Activated naive CD4-positive, alpha-beta T cell treated with anti-CD3 and anti-CD28 coated beads, Interleukin-2, amount 10 ng/mL, durations not matched to agents 7 days and 5 days (primary cell): ENCODE results near the gene FOXD2.
A peak's percentile ranks its signal among the peaks of the same experiment; 100 is the strongest.

Experiments
- CTCF ChIA-PET: fragments of 350-600 bp; sonication (Branson Sonifier 250); formaldehyde crosslinking; loops from one replicate; lab custom pipeline; 2021; ENCODE audit warnings: antibody characterized with exemption; lab: Charles Lee
- DNase-seq: peaks from one replicate; pipeline ENCODE4 v3.0.0-alpha.2; 2020
- H3K27ac Mint-ChIP-seq: one replicate; pipeline ENCODE4 v1.8.0; 2021; ENCODE audit warnings: mild to moderate bottlenecking, moderate library complexity, mixed read lengths
- H3K27me3 Mint-ChIP-seq: one replicate; pipeline ENCODE4 v1.8.0; 2021; ENCODE audit warnings: mild to moderate bottlenecking, mixed read lengths
- H3K36me3 Mint-ChIP-seq: one replicate; pipeline ENCODE4 v1.8.0; 2021; ENCODE audit warnings: mixed read lengths
- H3K4me1 Mint-ChIP-seq: one replicate; pipeline ENCODE4 v1.8.0; 2021; ENCODE audit warnings: mixed read lengths
- H3K4me3 Mint-ChIP-seq: one replicate; pipeline ENCODE4 v1.8.0; 2021; ENCODE audit warnings: mild to moderate bottlenecking, moderate library complexity, mixed read lengths
- H3K9me3 Mint-ChIP-seq: one replicate; pipeline ENCODE4 v1.8.0; 2021; ENCODE audit warnings: mixed read lengths

Gene FOXD2

DNA sequence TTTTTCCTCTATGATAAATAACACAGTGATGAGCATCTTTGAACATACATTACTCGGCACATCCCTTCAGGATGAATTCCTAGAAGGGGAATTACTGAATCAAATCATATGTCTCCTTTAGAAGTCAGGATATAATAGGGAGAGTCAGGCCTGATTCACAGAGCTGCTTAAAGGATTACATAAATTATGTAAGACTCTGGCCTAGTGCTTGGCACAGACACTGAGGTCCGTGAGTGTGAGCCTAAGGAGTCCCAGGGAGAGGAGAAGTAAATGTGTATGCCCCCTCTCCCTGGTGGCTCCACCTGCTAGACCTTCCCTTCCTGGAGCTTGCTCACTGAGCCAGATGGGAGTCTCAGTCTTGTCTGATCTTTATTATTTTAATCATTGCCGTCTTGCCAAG is 30.4 kb upstream of the FOXD2 start:
- Mint-ChIP-seq H3K27ac (no peak overlapping the region), H3K4me1 (no peaks in the 10 kb centered on the region), H3K27me3 (peaks cover 48% of the 10 kb centered on the region), H3K9me3 (no peaks in the 10 kb centered on the region), H3K36me3 (no peaks in the 10 kb centered on the region), H3K4me3 (no peak overlapping the region)
- no peak for DNase-seq
- CTCF ChIA-PET: interaction anchor here (0.9 to 1.5 kb wide), 2 partner anchors 25 to 311 kb away, joined by 3 read pairs; no protein-coding TSS in a partner anchor

DNA sequence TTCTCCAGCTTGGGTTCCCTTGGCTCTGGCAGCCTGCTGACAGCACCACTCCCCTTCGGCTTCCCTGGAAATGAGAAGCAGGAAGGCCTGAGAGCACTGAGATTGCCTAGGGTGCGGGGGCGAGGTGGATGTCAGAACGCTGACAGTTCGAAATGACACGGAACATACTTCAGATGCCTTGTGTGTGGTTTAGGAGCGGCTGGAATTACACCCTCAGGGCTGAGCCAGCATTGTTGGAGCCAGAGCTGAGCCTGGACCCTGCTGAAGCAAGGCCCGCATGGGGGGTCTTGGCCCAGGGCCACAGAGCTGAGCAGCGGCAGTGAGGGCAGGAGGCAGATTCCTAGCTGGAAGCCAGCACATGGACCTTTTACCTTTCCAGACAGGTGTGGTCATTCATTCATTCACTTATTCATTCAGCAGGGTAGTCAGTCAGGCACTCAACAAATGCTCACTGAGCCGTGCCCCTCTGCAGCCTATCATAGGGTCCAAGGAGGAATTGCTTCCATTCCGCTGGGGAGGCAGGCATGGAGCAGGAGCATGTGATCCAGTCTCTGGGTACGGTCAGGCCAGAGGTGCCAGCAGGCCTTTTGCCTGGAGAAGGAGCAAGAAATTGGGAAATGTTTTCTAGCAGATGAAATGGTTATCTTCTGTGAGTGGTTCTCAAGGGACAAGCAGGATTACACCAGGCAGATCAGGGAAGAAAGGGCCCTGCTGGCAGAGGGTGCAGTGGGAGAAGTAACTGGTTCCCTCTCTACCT is 28.4 kb upstream of the FOXD2 start:
- no peaks in the 10 kb centered on the region for H3K9me3 Mint-ChIP-seq
- H3K27ac Mint-ChIP-seq: no peak overlapping the region
- CTCF ChIA-PET: no interaction called here
- DNase-seq: no peak
- no peaks in the 10 kb centered on the region for H3K36me3 Mint-ChIP-seq
- H3K4me3 Mint-ChIP-seq: no peak overlapping the region
- peaks cover 53% of the 10 kb centered on the region for H3K27me3 Mint-ChIP-seq
- no peaks in the 10 kb centered on the region for H3K4me1 Mint-ChIP-seq

DNA sequence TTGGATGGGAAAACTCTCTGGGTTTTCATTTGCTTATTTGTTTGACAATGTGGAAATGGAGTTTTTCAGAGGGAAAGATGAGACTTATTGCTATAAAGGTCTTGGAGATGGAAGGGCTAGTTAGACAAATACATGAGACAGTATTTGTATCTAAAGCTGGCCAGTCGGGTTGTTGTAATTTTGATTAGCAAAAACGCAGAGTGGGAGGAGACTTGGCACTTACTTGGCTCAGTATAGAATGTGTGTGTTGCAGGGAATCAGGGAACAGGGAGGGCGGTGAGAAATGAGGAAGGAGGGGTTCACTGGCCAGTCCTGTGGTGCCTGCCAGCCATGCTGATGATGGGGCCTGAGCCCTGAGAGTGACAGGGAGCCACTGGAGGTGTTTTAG is 27.8 kb upstream of the FOXD2 start:
- DNase-seq: no peak
- CTCF ChIA-PET: no interaction called here
- Mint-ChIP-seq H3K36me3 (no peaks in the 10 kb centered on the region), H3K4me3 (no peak overlapping the region), H3K27me3 (peaks cover 59% of the 10 kb centered on the region), H3K9me3 (no peaks in the 10 kb centered on the region), H3K27ac (no peak overlapping the region), H3K4me1 (no peaks in the 10 kb centered on the region)

DNA sequence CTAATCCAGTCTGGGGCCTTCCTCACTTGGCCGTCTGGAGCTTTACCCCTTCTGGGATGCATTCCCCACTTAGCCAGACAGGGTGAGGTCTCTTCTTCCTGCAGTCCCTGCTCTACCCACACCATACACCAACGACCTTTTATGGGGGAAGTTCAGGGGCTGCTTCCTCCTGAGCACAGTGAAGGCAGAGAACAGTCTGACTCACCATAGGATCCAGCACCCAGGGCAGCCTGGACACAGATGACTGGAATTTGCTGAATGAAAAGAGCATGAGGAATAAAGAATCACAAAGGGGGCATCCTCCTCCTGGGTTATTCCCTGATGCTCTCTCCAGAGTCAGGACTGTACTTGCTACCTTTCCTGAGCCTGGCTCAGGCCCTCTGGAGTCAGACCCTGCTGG is 26.4 kb upstream of the FOXD2 start:
- H3K4me1 Mint-ChIP-seq: peaks cover under 1% of the 10 kb centered on the region
- no peak overlapping the region for H3K4me3 Mint-ChIP-seq
- peaks cover 60% of the 10 kb centered on the region for H3K27me3 Mint-ChIP-seq
- no peak for DNase-seq
- no peaks in the 10 kb centered on the region for H3K36me3 Mint-ChIP-seq
- H3K9me3 Mint-ChIP-seq: no peaks in the 10 kb centered on the region
- no peak overlapping the region for H3K27ac Mint-ChIP-seq
- CTCF ChIA-PET: interaction anchor here (1.3 kb wide), 1 partner anchor 12 kb away, joined by 5 read pairs; no protein-coding TSS in a partner anchor

DNA sequence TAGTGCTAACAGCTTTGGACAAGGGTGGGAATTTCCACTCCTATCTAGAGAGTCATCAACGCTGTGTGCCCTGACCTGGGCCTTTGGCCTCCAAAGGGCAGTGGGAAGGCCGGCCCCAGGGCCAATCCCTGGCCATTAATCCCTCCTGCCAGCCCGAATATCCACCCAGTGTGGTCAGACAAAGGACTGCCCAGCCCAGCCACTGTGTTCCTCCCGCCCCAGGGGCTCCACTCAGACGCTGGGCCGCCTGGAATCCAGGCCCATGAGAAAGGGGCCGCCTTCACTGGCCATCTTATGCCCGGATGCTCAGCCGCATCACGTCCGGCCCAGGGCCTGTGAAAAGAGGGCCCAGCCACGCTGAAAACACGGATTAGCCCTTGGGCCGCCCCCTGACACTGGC is 25.4 kb upstream of the FOXD2 start:
- Mint-ChIP-seq H3K36me3 (no peaks in the 10 kb centered on the region), H3K4me3 (no peak overlapping the region), H3K9me3 (no peaks in the 10 kb centered on the region), H3K27ac (no peak overlapping the region), H3K4me1 (peaks cover 6% of the 10 kb centered on the region), H3K27me3 (peaks cover 68% of the 10 kb centered on the region)
- DNase-seq: no peak
- CTCF ChIA-PET: interaction anchor here (1.3 kb wide), 1 partner anchor 11 kb away, joined by 5 read pairs; no protein-coding TSS in a partner anchor

DNA sequence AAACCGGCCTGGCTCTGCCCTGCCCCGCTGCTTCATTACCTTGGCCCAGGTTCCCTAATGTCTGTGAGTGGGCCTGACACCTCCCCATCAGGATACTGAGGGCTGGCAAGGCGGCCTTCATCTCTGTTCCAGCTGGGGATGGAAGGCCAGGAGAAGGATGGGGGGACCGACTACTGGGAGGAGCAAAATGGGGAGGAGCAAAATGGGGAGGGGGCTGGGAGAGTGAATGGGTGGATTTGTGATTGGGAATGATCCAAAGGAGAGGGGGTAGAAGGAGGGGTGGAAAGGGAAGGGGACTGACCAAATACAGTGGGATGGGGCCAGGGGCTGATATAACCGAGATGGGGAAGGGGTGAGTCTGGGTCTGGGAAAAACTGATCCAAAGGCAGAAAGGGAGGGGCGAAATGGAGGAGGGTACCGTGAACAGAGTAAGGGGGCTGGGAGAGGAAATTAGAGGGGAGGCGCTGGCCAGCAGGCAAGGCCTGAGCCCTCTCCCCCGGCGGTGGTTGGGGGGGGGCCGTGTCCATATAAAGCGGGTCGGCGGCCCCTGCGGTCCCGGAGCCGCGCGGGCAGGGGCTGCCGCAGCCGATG is 22.0 kb upstream of the FOXD2 start, which contains the start of gene FOXE3:
TSS of gene FOXE3 (plus strand) at position 558 of the 591 bp plus-strand sequence. CDS start at position 589, 31 bp downstream.
- DNase-seq: no peak
- H3K27ac Mint-ChIP-seq: no peak within 1 kb of the TSS

DNA sequence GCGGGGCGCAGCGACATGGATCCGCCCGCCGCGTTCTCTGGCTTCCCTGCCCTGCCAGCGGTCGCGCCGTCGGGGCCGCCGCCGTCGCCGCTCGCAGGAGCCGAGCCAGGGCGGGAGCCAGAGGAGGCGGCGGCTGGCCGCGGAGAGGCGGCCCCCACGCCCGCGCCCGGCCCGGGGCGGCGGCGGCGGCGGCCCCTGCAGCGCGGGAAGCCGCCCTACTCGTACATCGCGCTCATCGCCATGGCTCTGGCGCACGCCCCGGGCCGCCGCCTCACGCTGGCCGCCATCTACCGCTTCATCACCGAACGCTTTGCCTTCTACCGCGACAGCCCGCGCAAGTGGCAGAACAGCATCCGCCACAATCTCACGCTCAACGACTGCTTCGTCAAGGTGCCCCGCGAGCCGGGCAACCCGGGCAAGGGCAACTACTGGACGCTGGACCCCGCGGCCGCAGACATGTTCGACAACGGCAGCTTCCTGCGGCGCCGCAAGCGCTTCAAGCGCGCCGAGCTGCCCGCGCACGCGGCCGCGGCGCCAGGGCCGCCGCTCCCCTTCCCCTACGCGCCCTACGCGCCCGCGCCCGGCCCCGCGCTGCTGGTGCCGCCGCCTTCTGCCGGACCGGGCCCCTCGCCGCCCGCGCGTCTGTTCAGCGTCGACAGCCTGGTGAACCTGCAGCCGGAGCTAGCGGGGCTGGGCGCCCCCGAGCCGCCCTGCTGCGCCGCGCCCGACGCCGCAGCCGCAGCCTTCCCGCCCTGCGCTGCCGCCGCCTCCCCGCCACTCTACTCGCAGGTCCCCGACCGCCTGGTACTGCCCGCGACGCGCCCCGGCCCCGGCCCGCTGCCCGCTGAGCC is 21.3 kb upstream of the FOXD2 start:
- no peaks in the 10 kb centered on the region for H3K36me3 Mint-ChIP-seq
- peaks cover 74% of the 10 kb centered on the region for H3K27me3 Mint-ChIP-seq
- peak; percentile 32 for DNase-seq
- CTCF ChIA-PET: interaction anchor here (0.9 to 1.8 kb wide), 2 partner anchors 11 to 21 kb away, joined by 3 to 4 read pairs; no protein-coding TSS in a partner anchor
- peak overlapping the region; percentile 18 for H3K4me3 Mint-ChIP-seq
- peaks cover 8% of the 10 kb centered on the region for H3K4me1 Mint-ChIP-seq
- no peak overlapping the region for H3K27ac Mint-ChIP-seq
- no peaks in the 10 kb centered on the region for H3K9me3 Mint-ChIP-seq

More for the DNA sequence above, 22.0 kb upstream of the FOXD2 start, which contains the start of gene FOXE3:
- H3K9me3 Mint-ChIP-seq: no peaks in the 10 kb centered on the region
- no peaks in the 10 kb centered on the region for H3K36me3 Mint-ChIP-seq
- H3K4me3 Mint-ChIP-seq: peak within 1 kb of the TSS; percentile 33
- peaks cover 68% of the 10 kb centered on the region for H3K27me3 Mint-ChIP-seq
- CTCF ChIA-PET: interaction anchor here (0.9 to 1.0 kb wide), 2 partner anchors 12 to 295 kb away, joined by 3 read pairs; no protein-coding TSS in a partner anchor
- H3K4me1 Mint-ChIP-seq: peaks cover 8% of the 10 kb centered on the region

DNA sequence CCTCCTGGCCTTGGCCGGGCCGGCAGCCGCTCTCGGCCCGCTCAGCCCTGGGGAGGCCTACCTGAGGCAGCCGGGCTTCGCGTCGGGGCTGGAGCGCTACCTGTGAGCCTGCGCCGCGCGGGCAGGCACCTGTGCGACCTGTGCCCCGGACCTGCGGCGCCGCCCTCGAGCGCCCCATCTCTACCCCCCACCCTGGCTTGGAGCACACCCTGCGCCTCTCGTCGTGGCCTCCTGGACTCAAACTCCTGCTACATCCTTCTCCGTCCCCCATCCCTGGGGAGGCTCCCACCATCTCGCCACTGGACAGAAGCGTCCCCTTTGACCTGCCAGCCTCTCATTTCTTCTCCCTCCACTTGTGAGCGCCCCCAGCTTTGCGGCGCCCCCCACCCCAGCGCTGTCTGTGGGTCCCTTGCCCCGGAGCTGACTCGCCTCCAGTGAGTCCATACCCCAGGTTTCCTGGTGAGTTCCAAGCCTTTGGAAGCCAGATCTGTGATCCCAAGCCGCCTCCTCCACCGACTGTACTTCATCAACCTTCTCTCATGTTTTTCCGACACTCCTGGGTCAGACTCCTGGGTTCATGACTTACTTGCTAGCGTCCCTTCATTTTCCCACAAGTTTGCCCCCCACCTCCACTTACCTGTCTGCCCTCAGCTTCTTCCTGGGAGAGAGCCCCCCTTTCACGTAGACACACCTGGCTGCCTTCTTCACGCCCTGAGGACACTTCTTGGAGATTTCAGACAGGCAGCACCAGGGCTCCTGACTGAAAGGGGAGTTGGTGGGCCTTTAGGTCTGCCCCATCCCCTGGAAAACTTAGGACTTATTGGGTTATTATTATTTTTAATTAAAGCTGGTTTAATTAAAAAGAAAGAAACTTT is 20.4 kb upstream of the FOXD2 start:
- H3K4me3 Mint-ChIP-seq: peak overlapping the region; percentile 26
- no peak overlapping the region for H3K27ac Mint-ChIP-seq
- no peaks in the 10 kb centered on the region for H3K9me3 Mint-ChIP-seq
- H3K27me3 Mint-ChIP-seq: peaks cover 76% of the 10 kb centered on the region
- CTCF ChIA-PET: interaction anchor here (0.6 to 1.8 kb wide), 5 partner anchors 12 to 317 kb away, joined by 3 to 5 read pairs (median 3); no protein-coding TSS in a partner anchor
- H3K4me1 Mint-ChIP-seq: peaks cover 8% of the 10 kb centered on the region
- no peaks in the 10 kb centered on the region for H3K36me3 Mint-ChIP-seq
- no peak for DNase-seq

DNA sequence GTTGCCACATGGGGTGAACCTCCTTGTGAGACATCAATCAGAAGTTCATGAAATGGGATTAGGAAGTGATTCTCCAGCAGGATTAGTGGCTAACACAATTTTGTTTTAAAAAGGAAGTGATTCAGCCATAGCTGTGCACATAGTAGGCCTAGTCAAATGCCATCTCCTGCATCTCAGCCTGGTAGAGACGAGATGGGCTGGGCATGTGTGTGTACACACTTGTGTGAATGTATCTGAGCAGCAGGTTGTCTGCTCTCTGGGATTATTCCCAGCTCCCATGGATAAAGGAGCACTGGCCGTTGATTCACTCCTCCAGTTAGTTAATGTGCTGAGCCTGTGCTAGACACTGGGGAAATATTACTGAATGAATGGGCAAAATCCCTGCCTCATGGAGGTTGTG is 19.7 kb upstream of the FOXD2 start:
- Mint-ChIP-seq H3K27ac (no peak overlapping the region), H3K4me3 (no peak overlapping the region), H3K27me3 (peaks cover 73% of the 10 kb centered on the region), H3K4me1 (peaks cover 8% of the 10 kb centered on the region), H3K36me3 (no peaks in the 10 kb centered on the region), H3K9me3 (no peaks in the 10 kb centered on the region)
- no peak for DNase-seq
- CTCF ChIA-PET: interaction anchor here (0.6 to 1.8 kb wide), 5 partner anchors 11 to 317 kb away, joined by 3 to 5 read pairs (median 3); no protein-coding TSS in a partner anchor

DNA sequence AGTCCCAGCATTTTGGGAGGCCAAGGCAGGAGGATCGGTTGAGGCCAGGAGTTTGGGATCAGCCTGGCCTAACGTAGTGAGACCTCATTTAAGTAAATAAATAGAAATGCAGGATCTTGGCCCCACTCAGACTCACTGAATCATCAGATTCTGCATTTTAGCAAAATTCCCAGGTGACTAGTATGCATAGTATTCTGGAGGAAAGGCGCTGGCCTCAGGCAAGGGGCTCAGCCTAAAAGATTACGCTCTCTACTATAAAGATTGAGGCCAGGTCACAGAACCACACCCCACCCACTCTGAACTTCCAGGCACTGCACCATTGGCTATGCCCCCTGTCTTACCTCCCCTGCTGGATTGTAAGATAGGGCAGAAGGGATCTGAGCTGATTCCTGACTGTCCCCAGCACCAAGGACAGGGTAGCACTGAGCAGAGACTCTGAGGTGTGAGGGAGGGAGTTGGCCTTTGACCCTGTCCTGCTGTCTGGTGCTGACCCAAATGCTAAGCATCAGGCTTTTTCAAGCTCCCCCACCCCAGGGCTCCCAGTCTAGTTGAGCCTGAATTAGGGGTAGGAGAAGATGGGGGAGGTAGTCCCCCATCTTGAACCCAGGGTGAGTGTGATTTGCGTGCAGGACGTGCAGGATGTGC is 19.0 kb upstream of the FOXD2 start:
- no peak overlapping the region for H3K4me3 Mint-ChIP-seq

DNA sequence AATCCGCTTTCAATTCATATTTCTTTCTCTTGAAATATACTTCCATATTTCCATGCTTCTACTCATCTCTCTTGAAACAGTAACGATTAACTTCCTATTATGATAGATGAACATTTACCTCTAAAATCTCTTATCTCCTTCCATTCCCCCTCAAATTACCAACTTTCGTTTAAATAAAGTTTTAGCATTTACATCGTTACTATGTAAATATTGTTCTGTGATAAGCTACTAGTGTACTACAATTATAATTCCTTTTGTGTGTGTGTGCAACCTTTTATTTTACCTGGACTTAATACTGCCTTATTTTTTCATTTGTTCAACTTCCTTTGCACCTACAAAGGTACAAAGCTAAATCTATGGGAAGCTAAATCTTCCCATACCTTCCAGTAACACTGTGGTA is 17.3 kb upstream of the FOXD2 start:
- no peak for DNase-seq
- Mint-ChIP-seq H3K27me3 (peaks cover 65% of the 10 kb centered on the region), H3K36me3 (no peaks in the 10 kb centered on the region), H3K9me3 (no peaks in the 10 kb centered on the region), H3K4me1 (peaks cover 8% of the 10 kb centered on the region), H3K4me3 (no peak overlapping the region), H3K27ac (no peak overlapping the region)
- CTCF ChIA-PET: interaction anchor here (2.4 to 3.2 kb wide), 2 partner anchors 12 to 16 kb away, joined by 5 to 11 read pairs; no protein-coding TSS in a partner anchor

More for the DNA sequence above, 19.0 kb upstream of the FOXD2 start:
- Mint-ChIP-seq H3K27me3 (peaks cover 66% of the 10 kb centered on the region), H3K9me3 (no peaks in the 10 kb centered on the region), H3K27ac (no peak overlapping the region), H3K4me1 (peaks cover 8% of the 10 kb centered on the region), H3K36me3 (no peaks in the 10 kb centered on the region)
- DNase-seq: no peak
- CTCF ChIA-PET: interaction anchor here (1.8 to 3.2 kb wide), 3 partner anchors 13 to 18 kb away, joined by 5 to 11 read pairs (median 5); no protein-coding TSS in a partner anchor

DNA sequence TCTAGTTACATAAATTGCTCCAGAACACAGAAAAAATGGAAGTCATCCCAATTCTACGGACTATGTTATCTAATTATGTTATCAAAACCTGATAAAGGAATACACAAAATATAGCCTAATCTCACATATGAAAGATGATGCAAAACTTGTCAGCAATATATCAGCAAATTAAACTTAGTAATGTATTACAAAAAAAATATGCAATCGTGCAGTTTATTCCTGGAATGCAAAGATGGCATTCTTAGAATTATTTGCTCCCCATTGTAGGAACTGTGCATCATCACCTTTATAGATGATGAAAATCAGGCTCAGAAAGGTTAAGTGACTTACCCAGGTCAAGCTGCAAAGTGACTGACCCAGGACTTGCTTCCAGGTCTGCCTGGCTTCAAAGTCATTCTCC is 14.0 kb upstream of the FOXD2 start:
- H3K27ac Mint-ChIP-seq: no peak overlapping the region

More for the DNA sequence above, 14.0 kb upstream of the FOXD2 start:
- no peaks in the 10 kb centered on the region for H3K4me1 Mint-ChIP-seq
- H3K9me3 Mint-ChIP-seq: no peaks in the 10 kb centered on the region
- DNase-seq: no peak
- CTCF ChIA-PET: interaction anchor here (0.7 to 1.6 kb wide), 5 partner anchors 12 to 244 kb away, joined by 3 to 9 read pairs (median 4); no protein-coding TSS in a partner anchor
- no peaks in the 10 kb centered on the region for H3K36me3 Mint-ChIP-seq
- no peak overlapping the region for H3K4me3 Mint-ChIP-seq
- H3K27me3 Mint-ChIP-seq: peaks cover 50% of the 10 kb centered on the region
